ENCODE results near the gene PPFIA1. TPM values are rescaled to one million over a fixed set of nuclear protein-coding genes. Genes with fewer than 3 reads are reported as not detected.

The PPFIA1 gene
- total RNA-seq, 1 experiment from 2014 or later = 86.8 TPM

GRCh38 chr11:70409437-70409836 is 138.9 kb downstream of the PPFIA1 start:
- Histone ChIP-seq H3K79me2 (ENCODE audit: low read depth) (peaks cover 26% of the 10 kb centered on the region), H3K27ac (no peak overlapping the region), H2AFZ (no peak overlapping the region), H3K9me3 (ENCODE audit: insufficient read depth, low read depth) (no peaks in the 10 kb centered on the region), H3K4me3 (no peak overlapping the region), H3K9me2 (ENCODE audit: insufficient read depth) (no peaks in the 10 kb centered on the region), H3K27me3 (ENCODE audit: insufficient read depth, low read depth) (no peaks in the 10 kb centered on the region), H4K20me1 (ENCODE audit: insufficient read depth) (peaks cover 82% of the 10 kb centered on the region), H3F3A (ENCODE audit: insufficient read depth, low read depth) (peaks cover 33% of the 10 kb centered on the region; the same call in 1 of the 2 replicates), H3K4me2 (no peak overlapping the region), H3K36me3 (ENCODE audit: low read depth) (peaks cover 67% of the 10 kb centered on the region), H3K4me1 (replicated peaks; ENCODE audit: insufficient read depth) (no peaks in the 10 kb centered on the region)
- DNase-seq = no peak
- TF ChIP-seq EZH2 (IDR thresholded peaks at IDR 0.05; ENCODE audit: low read depth) = no peak
- TF ChIP-seq, protein P1, sequence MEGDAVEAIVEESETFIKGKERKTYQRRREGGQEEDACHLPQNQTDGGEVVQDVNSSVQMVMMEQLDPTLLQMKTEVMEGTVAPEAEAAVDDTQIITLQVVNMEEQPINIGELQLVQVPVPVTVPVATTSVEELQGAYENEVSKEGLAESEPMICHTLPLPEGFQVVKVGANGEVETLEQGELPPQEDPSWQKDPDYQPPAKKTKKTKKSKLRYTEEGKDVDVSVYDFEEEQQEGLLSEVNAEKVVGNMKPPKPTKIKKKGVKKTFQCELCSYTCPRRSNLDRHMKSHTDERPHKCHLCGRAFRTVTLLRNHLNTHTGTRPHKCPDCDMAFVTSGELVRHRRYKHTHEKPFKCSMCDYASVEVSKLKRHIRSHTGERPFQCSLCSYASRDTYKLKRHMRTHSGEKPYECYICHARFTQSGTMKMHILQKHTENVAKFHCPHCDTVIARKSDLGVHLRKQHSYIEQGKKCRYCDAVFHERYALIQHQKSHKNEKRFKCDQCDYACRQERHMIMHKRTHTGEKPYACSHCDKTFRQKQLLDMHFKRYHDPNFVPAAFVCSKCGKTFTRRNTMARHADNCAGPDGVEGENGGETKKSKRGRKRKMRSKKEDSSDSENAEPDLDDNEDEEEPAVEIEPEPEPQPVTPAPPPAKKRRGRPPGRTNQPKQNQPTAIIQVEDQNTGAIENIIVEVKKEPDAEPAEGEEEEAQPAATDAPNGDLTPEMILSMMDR (conservative IDR thresholded peaks at IDR 0.05) = no peak
- CTCF ChIA-PET = no interaction called here
- POLR2A ChIA-PET (ENCODE audit: unreplicated experiment) = no interaction called here
- intact Hi-C loops (cut with micrococcal nuclease; ENCODE audit: unreplicated experiment) = no loop called here
- no TSS peak for BruUV-seq (replicated peaks)

- Histone ChIP-seq H3F3A (ENCODE audit: insufficient read depth, low read depth) (peaks cover 29% of the 10 kb centered on the region; the same call in 1 of the 2 replicates), H2AFZ (no peak overlapping the region), H3K4me1 (replicated peaks; ENCODE audit: insufficient read depth) (no peaks in the 10 kb centered on the region), H3K4me3 (no peak overlapping the region), H3K4me2 (no peak overlapping the region), H3K27me3 (ENCODE audit: insufficient read depth, low read depth) (no peaks in the 10 kb centered on the region), H3K36me3 (ENCODE audit: low read depth) (peaks cover 69% of the 10 kb centered on the region), H4K20me1 (ENCODE audit: insufficient read depth) (peaks cover 82% of the 10 kb centered on the region), H3K9me3 (ENCODE audit: insufficient read depth, low read depth) (no peaks in the 10 kb centered on the region), H3K9me2 (ENCODE audit: insufficient read depth) (no peaks in the 10 kb centered on the region), H3K27ac (no peak overlapping the region), H3K79me2 (ENCODE audit: low read depth) (peaks cover 22% of the 10 kb centered on the region)
- ChIA-PET CTCF (no interaction called here), POLR2A (ENCODE audit: unreplicated experiment) (no interaction called here)
- no TSS peak for BruUV-seq (replicated peaks)
- intact Hi-C loops (cut with micrococcal nuclease; ENCODE audit: unreplicated experiment) = no loop called here
- TF ChIP-seq EZH2 (IDR thresholded peaks at IDR 0.05; ENCODE audit: low read depth) = no peak
- TF ChIP-seq, protein P1 (conservative IDR thresholded peaks at IDR 0.05) = no peak
- DNase-seq = no peak
These were observed 139.4 kb downstream of the PPFIA1 start for GRCh38 chr11:70409871-70410270.

DNA sequence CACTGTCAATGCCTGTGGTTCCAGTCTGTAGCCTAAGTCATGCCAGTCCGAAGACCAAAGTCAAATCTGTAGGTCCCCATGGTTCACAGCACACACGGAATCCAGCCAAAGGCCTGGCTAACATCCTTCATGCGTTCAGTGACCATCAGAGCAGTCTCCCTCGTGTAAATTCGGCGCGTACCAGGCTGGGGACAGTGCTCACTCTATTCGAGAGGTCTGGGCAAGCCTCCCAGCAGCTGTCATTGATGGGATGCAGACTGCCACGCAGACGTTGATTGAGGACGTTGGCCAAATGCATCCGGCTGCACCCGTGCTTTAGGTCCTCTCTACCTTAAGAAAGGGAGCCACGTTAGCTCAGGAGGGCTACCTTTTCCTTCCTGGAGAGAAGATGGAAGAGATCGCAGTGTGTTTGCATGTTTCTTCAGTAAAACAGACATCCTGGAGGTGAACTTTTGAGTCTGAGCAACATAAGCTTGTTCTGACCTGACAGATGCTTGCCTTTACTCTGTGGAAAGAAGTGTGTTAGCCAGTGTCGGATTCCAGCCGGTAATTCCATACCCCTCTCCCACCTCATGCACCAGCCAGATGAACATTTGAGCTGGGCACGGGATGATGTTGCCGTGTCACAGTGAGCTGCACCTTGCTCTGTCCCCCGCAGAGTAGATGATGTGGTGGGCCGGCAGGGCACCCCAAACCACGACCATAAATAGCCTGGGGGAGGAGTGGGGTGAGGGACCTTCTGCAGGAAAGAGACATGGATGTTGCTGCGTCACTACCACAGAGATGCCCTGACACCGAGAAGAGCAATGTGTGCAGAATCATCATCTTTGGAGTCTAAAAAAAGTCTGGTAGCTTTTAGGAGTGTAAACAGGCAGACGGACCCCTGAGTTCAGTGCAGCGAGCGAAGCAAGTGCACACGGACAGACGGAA is 140.1 kb downstream of the PPFIA1 start:
- peaks cover 15% of the 10 kb centered on the region for H3K79me2 ChIP-seq (ENCODE audit: low read depth)
- H3K27ac ChIP-seq = no peak overlapping the region
- no peak overlapping the region for H3K4me2 ChIP-seq
- H3K36me3 ChIP-seq (ENCODE audit: low read depth) = peaks cover 64% of the 10 kb centered on the region
- ChIA-PET CTCF (no interaction called here), POLR2A (ENCODE audit: unreplicated experiment) (no interaction called here)
- no peaks in the 10 kb centered on the region for H3K4me1 ChIP-seq (replicated peaks; ENCODE audit: insufficient read depth)
- no peak overlapping the region for H2AFZ ChIP-seq
- no peak for TF ChIP-seq EZH2 (IDR thresholded peaks at IDR 0.05; ENCODE audit: low read depth)
- TF ChIP-seq, protein P1 (conservative IDR thresholded peaks at IDR 0.05) = no peak
- H3K9me3 ChIP-seq (ENCODE audit: insufficient read depth, low read depth) = no peaks in the 10 kb centered on the region
- H3F3A ChIP-seq (ENCODE audit: insufficient read depth, low read depth) = peaks cover 27% of the 10 kb centered on the region; the same call in 1 of the 2 replicates
- H4K20me1 ChIP-seq (ENCODE audit: insufficient read depth) = peaks cover 82% of the 10 kb centered on the region
- H3K4me3 ChIP-seq = no peak overlapping the region
- H3K27me3 ChIP-seq (ENCODE audit: insufficient read depth, low read depth) = no peaks in the 10 kb centered on the region
- no TSS peak for BruUV-seq (replicated peaks)
- intact Hi-C loops (cut with micrococcal nuclease; ENCODE audit: unreplicated experiment) = no loop called here
- no peaks in the 10 kb centered on the region for H3K9me2 ChIP-seq (ENCODE audit: insufficient read depth)
- no peak for DNase-seq
